H9 (cell line): Measurements from ENCODE around the gene ATP6V0E1. TPM values are rescaled to one million over a fixed set of nuclear protein-coding genes. Genes with fewer than 3 reads are reported as not detected.

Experiments used
- DNase-seq: peaks from one replicate; pipeline ENCODE4 v3.0.0-alpha.2; 2017
- H2AFZ ChIP-seq: one replicate; pipeline ENCODE4 v1.6.1; 2013; ENCODE audit warnings: mild to moderate bottlenecking, low read length, control low read depth, moderate library complexity
- H2AK5ac ChIP-seq: 2 replicates; pipeline ENCODE4 v1.6.1; 2013; ENCODE audit warnings: low read length, control low read depth, mixed read lengths; ENCODE audit not compliant: insufficient read length
- H2BK120ac ChIP-seq: one replicate; pipeline ENCODE4 v1.6.1; 2013; ENCODE audit warnings: low read depth, mild to moderate bottlenecking, low read length, control low read depth, inconsistent platforms; ENCODE audit not compliant: poor library complexity, severe bottlenecking
- H2BK12ac ChIP-seq: 2 replicates; pipeline ENCODE4 v1.6.1; 2013; ENCODE audit warnings: low read length, control low read depth, mixed read lengths, low read depth; ENCODE audit not compliant: insufficient read length
- H2BK15ac ChIP-seq: 2 replicates; pipeline ENCODE4 v1.6.1; 2013; ENCODE audit warnings: low read depth, low read length, control low read depth
- H2BK20ac ChIP-seq: one replicate; pipeline ENCODE4 v1.6.1; 2013; ENCODE audit warnings: low read depth, mild to moderate bottlenecking, low read length, control low read depth, inconsistent platforms; ENCODE audit not compliant: poor library complexity, severe bottlenecking
- H2BK5ac ChIP-seq: 2 replicates; pipeline ENCODE4 v1.6.1; 2013; ENCODE audit warnings: low read length, control low read depth, mixed read lengths; ENCODE audit not compliant: insufficient read length
- H3K14ac ChIP-seq: 2 replicates; pipeline ENCODE4 v1.6.1; 2013; ENCODE audit warnings: low read length, control low read depth; ENCODE audit not compliant: insufficient read depth
- H3K18ac ChIP-seq: 2 replicates; pipeline ENCODE4 v1.6.1; 2013; ENCODE audit warnings: low read depth, mild to moderate bottlenecking, mixed read lengths, low read length, control low read depth; ENCODE audit not compliant: insufficient read length
- H3K23ac ChIP-seq: 2 replicates; pipeline ENCODE4 v1.6.1; 2013; ENCODE audit warnings: low read length, control low read depth, mixed read lengths, low read depth; ENCODE audit not compliant: insufficient read length
- H3K23me2 ChIP-seq: 2 replicates; pipeline ENCODE4 v1.6.1; 2013; ENCODE audit warnings: low read depth, mild to moderate bottlenecking, mixed read lengths, low read length, control low read depth; ENCODE audit not compliant: insufficient read length, poor library complexity, severe bottlenecking
- H3K27ac ChIP-seq: 2 replicates; pipeline ENCODE4 v1.5.1; 2013; ENCODE audit warnings: low read length, control low read depth, mixed read lengths, low read depth; ENCODE audit not compliant: insufficient read length
- H3K27me3 ChIP-seq: 2 replicates; pipeline ENCODE4 v1.6.1; 2013; ENCODE audit warnings: low read length, control low read depth, inconsistent platforms; ENCODE audit not compliant: insufficient read depth
- H3K4ac ChIP-seq: 2 replicates; pipeline ENCODE4 v1.6.1; 2013; ENCODE audit warnings: low read depth, mild to moderate bottlenecking, control low read depth, inconsistent platforms, low read length, moderate library complexity
- H3K4me1 ChIP-seq: 2 replicates; pipeline ENCODE4 v1.6.1; 2013; ENCODE audit warnings: low read length, control low read depth, inconsistent platforms; ENCODE audit not compliant: insufficient read depth
- H3K4me2 ChIP-seq: 2 replicates; pipeline ENCODE4 v1.6.1; 2013; ENCODE audit warnings: low read length, control low read depth, mixed read lengths; ENCODE audit not compliant: insufficient read length, insufficient read depth
- H3K56ac ChIP-seq: 2 replicates; pipeline ENCODE4 v1.6.1; 2013; ENCODE audit warnings: low read depth, mild to moderate bottlenecking, mixed read lengths, low read length, control low read depth; ENCODE audit not compliant: insufficient read length
- H3K79me1 ChIP-seq: 2 replicates; pipeline ENCODE4 v1.6.1; 2013; ENCODE audit warnings: low read depth, mild to moderate bottlenecking, moderate library complexity, low read length, control low read depth, inconsistent platforms; ENCODE audit not compliant: insufficient read depth, poor library complexity, severe bottlenecking
- H3K79me2 ChIP-seq: 2 replicates; pipeline ENCODE4 v1.6.1; 2013; ENCODE audit warnings: low read length, control low read depth, inconsistent platforms; ENCODE audit not compliant: insufficient read depth
- H3K9ac ChIP-seq: 2 replicates; pipeline ENCODE4 v1.6.1; 2013; ENCODE audit warnings: low read length, control low read depth, mixed read lengths; ENCODE audit not compliant: insufficient read length; ENCODE audit errors: extremely low read depth
- H3K9me3 ChIP-seq: one replicate; pipeline ENCODE4 v1.6.1; 2013; ENCODE audit warnings: low read depth, low read length, inconsistent platforms; ENCODE audit not compliant: control insufficient read depth
- H3T11ph ChIP-seq: one replicate; pipeline ENCODE4 v1.6.1; 2013; ENCODE audit warnings: mild to moderate bottlenecking, low read length, control low read depth, inconsistent platforms
- H4K20me1 ChIP-seq: one replicate; pipeline ENCODE4 v1.6.1; 2013; ENCODE audit not compliant: control insufficient read depth, insufficient read length, insufficient read depth
- H4K5ac ChIP-seq: 2 replicates; pipeline ENCODE4 v1.6.1; 2013; ENCODE audit warnings: low read depth, mild to moderate bottlenecking, mixed read lengths, low read length, control low read depth; ENCODE audit not compliant: insufficient read length
- H4K8ac ChIP-seq: replicated peaks from 2 replicates; pipeline ENCODE4 v1.6.1; 2013; ENCODE audit warnings: low read length, control low read depth, mixed read lengths, low read depth; ENCODE audit not compliant: insufficient read length
- H4K91ac ChIP-seq: 2 replicates; pipeline ENCODE4 v1.6.1; 2013; ENCODE audit warnings: low read depth, mild to moderate bottlenecking, moderate library complexity, mixed read lengths, low read length, control low read depth; ENCODE audit not compliant: insufficient read length
- H3K27ac Mint-ChIP-seq, 3 experiments: 2 replicates in 2 of 3; 3 replicates in 1 of 3; pipeline ENCODE4 v1.8.0; 2020 to 2021; ENCODE audit warnings: mixed read lengths in 3 of 3, mild to moderate bottlenecking in 1 of 3, moderate library complexity in 1 of 3
- H3K27me3 Mint-ChIP-seq: 2 replicates; pipeline ENCODE4 v1.8.0; 2021; ENCODE audit warnings: low read depth, mild to moderate bottlenecking, moderate library complexity, mixed read lengths
- H3K36me3 Mint-ChIP-seq, 3 experiments: 2 replicates in 2 of 3; 3 replicates in 1 of 3; pipeline ENCODE4 v1.8.0; 2020 to 2021; ENCODE audit warnings: low read depth in 3 of 3, mixed read lengths in 3 of 3; ENCODE audit not compliant: insufficient read depth in 1 of 3
- H3K4me1 Mint-ChIP-seq, 2 experiments: 2 replicates each; pipeline ENCODE4 v1.8.0; 2020; ENCODE audit warnings: mixed read lengths in 2 of 2
- H3K4me3 Mint-ChIP-seq, 2 experiments: 2 replicates in 1 of 2; 3 replicates in 1 of 2; pipeline ENCODE4 v1.8.0; 2020 to 2021; ENCODE audit warnings: mild to moderate bottlenecking in 2 of 2, mixed read lengths in 2 of 2, moderate library complexity in 1 of 2
- H3K9me3 Mint-ChIP-seq, 2 experiments: 2 replicates in 1 of 2; 3 replicates in 1 of 2; pipeline ENCODE4 v1.8.0; 2020; ENCODE audit warnings: mild to moderate bottlenecking in 2 of 2, mixed read lengths in 2 of 2, moderate library complexity in 1 of 2
- WGBS: extraction: QIAGEN DNeasy Blood & Tissue Kit; methylation state at CpG from one replicate; pipeline ENCODE4 v1.1.7; 2013; ENCODE audit warnings: missing lambda C conversion rate, low lambda C conversion rate, mixed read lengths; ENCODE audit not compliant: insufficient read length; ENCODE audit errors: extremely low coverage; 5-methylcytosine and 5-hydroxymethylcytosine counted together
- total RNA-seq: library from RNA; stranded (reverse); gene quantifications from 2 replicates; pipeline ENCODE4 v1.2.1, GENCODE V29; 2021
- TF ChIP-seq, protein P1 (sequence below): fragments of 200-600 bp; sonication (generic); conservative IDR thresholded peaks from 3 replicates; pipeline ENCODE4 v1.8.0; 2021; ENCODE audit warnings: antibody characterized with exemption, mild to moderate bottlenecking

Gene ATP6V0E1
- total RNA-seq, 1 experiment from 2014 or later: 101 TPM

DNA sequence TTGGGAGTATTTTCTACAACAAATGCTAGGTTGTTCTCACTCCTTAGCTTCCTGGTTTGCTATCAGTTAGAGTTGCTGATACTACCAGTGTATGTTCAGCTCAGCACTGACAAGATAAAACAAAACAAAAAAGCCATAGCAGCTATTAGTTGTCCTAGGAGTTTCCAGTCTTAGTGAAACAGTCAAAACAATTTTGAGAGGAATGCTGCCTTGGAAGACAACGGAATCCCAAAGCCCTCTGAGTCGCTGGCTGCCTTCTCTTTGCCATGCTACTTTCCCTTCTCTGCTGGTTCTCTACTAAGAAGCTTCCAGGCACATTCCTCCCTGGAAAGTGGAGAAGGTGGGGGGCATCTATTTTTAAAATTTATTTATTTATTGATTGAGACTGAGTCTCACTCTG lies 67.2 kb downstream of the ATP6V0E1 start:
- no CpG with 5 or more reads among the region's 2 CpGs for WGBS
- Histone ChIP-seq H3K9ac (no peak overlapping the region), H2BK12ac (peak overlapping the region; percentile 62), H3K4me2 (no peak overlapping the region), H3K23ac (no peak overlapping the region), H3K4me1 (no peaks in the 10 kb centered on the region; the same call in 1 of the 2 replicates), H3K18ac (no peak overlapping the region), H3K27me3 (no peaks in the 10 kb centered on the region), H4K20me1 (no peaks in the 10 kb centered on the region), H3K23me2 (peaks cover 2% of the 10 kb centered on the region), H4K5ac (no peak overlapping the region), H3T11ph (no peak overlapping the region), H2BK15ac (no peak overlapping the region), H3K9me3 (no peaks in the 10 kb centered on the region), H2BK5ac (no peak overlapping the region), H2AK5ac (no peak overlapping the region), H4K91ac (no peak overlapping the region), H3K56ac (no peak overlapping the region), H3K27ac (no peak overlapping the region), H2AFZ (no peak overlapping the region), H3K14ac (no peak overlapping the region), H4K8ac (no peak overlapping the region), H2BK20ac (no peak overlapping the region), H3K4ac (no peak overlapping the region), H2BK120ac (no peak overlapping the region), H3K79me2 (no peaks in the 10 kb centered on the region), H3K79me1 (no peaks in the 10 kb centered on the region)
- peaks cover 13 to 17% of the 10 kb centered on the region in 2 experiments for H3K4me1 Mint-ChIP-seq
- H3K36me3 Mint-ChIP-seq: no peaks in the 10 kb centered on the region
- no peak overlapping the region for H3K4me3 Mint-ChIP-seq
- H3K9me3 Mint-ChIP-seq: no peaks in the 10 kb centered on the region
- no peak overlapping the region for H3K27ac Mint-ChIP-seq
- peaks cover 23% of the 10 kb centered on the region for H3K27me3 Mint-ChIP-seq
- TF ChIP-seq, protein P1, sequence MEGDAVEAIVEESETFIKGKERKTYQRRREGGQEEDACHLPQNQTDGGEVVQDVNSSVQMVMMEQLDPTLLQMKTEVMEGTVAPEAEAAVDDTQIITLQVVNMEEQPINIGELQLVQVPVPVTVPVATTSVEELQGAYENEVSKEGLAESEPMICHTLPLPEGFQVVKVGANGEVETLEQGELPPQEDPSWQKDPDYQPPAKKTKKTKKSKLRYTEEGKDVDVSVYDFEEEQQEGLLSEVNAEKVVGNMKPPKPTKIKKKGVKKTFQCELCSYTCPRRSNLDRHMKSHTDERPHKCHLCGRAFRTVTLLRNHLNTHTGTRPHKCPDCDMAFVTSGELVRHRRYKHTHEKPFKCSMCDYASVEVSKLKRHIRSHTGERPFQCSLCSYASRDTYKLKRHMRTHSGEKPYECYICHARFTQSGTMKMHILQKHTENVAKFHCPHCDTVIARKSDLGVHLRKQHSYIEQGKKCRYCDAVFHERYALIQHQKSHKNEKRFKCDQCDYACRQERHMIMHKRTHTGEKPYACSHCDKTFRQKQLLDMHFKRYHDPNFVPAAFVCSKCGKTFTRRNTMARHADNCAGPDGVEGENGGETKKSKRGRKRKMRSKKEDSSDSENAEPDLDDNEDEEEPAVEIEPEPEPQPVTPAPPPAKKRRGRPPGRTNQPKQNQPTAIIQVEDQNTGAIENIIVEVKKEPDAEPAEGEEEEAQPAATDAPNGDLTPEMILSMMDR: no peak
- no peak for DNase-seq
